Measurements from ENCODE around the gene CD79B. TPM values are rescaled to one million over a fixed set of nuclear protein-coding genes. Genes with fewer than 3 reads are reported as not detected.

The CD79B gene
- total and polyA plus RNA-seq, 2 of the 8 experiments (the other 6 are each of a cell fraction or from before 2014, with no cell fraction given): 1.5 to 3.9 TPM

GRCh38 chr17:63941162-63941561 lies 9.0 kb upstream of the CD79B start:
- H3K9ac ChIP-seq (replicated peaks in 1 of 4; ENCODE audit: extremely low read depth in 1 of 4, low read depth in 3 of 4, low read length in 3 of 4): no peak overlapping the region
- no peak overlapping the region for H3K56ac ChIP-seq (replicated peaks; ENCODE audit: insufficient read length, low read depth, low read length)
- CTCF ChIA-PET (ENCODE audit: partially characterized antibody): interaction anchor here (0.5 to 6.1 kb wide), 10 partner anchors 10 to 122 kb away, joined by 3 to 64 read pairs (median 6); partner anchors contain the start of genes CD79B, CSHL1 and GH1
- POLR2A ChIA-PET (ENCODE audit: partially characterized antibody): no interaction called here
- no peaks in the 10 kb centered on the region for H3K79me1 ChIP-seq (ENCODE audit: low read depth, low read length)
- H3K27ac ChIP-seq (ENCODE audit: low read depth, low read length): no peak overlapping the region
- H3K23me2 ChIP-seq (ENCODE audit: low read depth, low read length): no peaks in the 10 kb centered on the region
- no peak overlapping the region for H3K23ac ChIP-seq (ENCODE audit: insufficient read length)
- no peaks in the 10 kb centered on the region for H3K27me3 ChIP-seq (replicated peaks in 1 of 4; ENCODE audit: control insufficient read depth in 3 of 4, extremely low read depth in 1 of 4, insufficient read depth in 3 of 4, low read length in 3 of 4)
- no peak overlapping the region for H4K91ac ChIP-seq (replicated peaks; ENCODE audit: insufficient read length, low read length)
- no peak overlapping the region for H3K4ac ChIP-seq (replicated peaks; ENCODE audit: insufficient read length, low read depth, low read length)
- H2AFZ ChIP-seq (ENCODE audit: low read length): no peak overlapping the region
- H3K4me3 ChIP-seq (ENCODE audit: extremely low read depth in 1 of 4, insufficient read depth in 2 of 4, low read depth in 3 of 4, low read length in 4 of 4): no peak overlapping the region
- no peaks in the 10 kb centered on the region for H3K79me2 ChIP-seq (ENCODE audit: control insufficient read depth in 1 of 2, insufficient read depth in 2 of 2, low read length in 2 of 2)
- H3K18ac ChIP-seq (ENCODE audit: extremely low read depth, low read length): no peak overlapping the region
- H4K8ac ChIP-seq (ENCODE audit: extremely low read depth, insufficient read depth, low read length): no peak overlapping the region
- H2BK120ac ChIP-seq (replicated peaks; ENCODE audit: low read depth, low read length): no peak overlapping the region
- peaks cover 0 to 21% (median 1%) of the 10 kb centered on the region in 4 experiments; a peak in 4 of 8 replicates for H3K36me3 ChIP-seq (ENCODE audit: control insufficient read depth in 2 of 4, insufficient read depth in 4 of 4, low read length in 3 of 4)
- H3K4me2 ChIP-seq (ENCODE audit: insufficient read depth in 1 of 2, low read depth in 2 of 2, low read length in 2 of 2): no peak overlapping the region
- DNase-seq (ENCODE audit: low read depth in 1 of 2, low spot score in 2 of 2) (no peak), FAIRE-seq (no peak)
- no peak overlapping the region for H2BK12ac ChIP-seq (ENCODE audit: low read depth, low read length)
- peaks cover 0 to 2% (median 0%) of the 10 kb centered on the region in 4 experiments; a peak in 2 of 7 replicates for H3K4me1 ChIP-seq (replicated peaks in 1 of 4; ENCODE audit: control insufficient read depth in 3 of 4, insufficient read depth in 4 of 4, low read length in 3 of 4)
- no peak overlapping the region for H2BK20ac ChIP-seq (ENCODE audit: low read length)
- no peak overlapping the region for H2BK15ac ChIP-seq (ENCODE audit: low read length)
- H2AK5ac ChIP-seq (ENCODE audit: low read depth, low read length): no peak overlapping the region
- H4K20me1 ChIP-seq (replicated peaks in 1 of 2; ENCODE audit: control insufficient read depth in 1 of 2, insufficient read depth in 2 of 2, low read length in 2 of 2): peaks cover 0 to 5% of the 10 kb centered on the region in 2 experiments
- no peak overlapping the region for H4K5ac ChIP-seq (ENCODE audit: insufficient read length, low read depth, low read length)
- TF ChIP-seq NRF1 (IDR thresholded peaks at IDR 0.05; ENCODE audit: low read depth, low read length): no peak
- 89% methylated on average over 12 of the region's 12 CpGs; no CpG with 5 or more reads in 1 of the 2 experiments for WGBS, 2 experiments (ENCODE audit: extremely low coverage in 1 of 2, insufficient coverage in 1 of 2, insufficient read length in 1 of 2, insufficient replicate concordance in 2 of 2, low coverage in 1 of 2, low lambda C conversion rate in 2 of 2, missing lambda C conversion rate in 1 of 2)
- no peak overlapping the region for H2BK5ac ChIP-seq (ENCODE audit: low read depth, low read length)
- no peaks in the 10 kb centered on the region for H3K9me3 ChIP-seq (ENCODE audit: insufficient read depth in 2 of 2, low read depth in 1 of 2, low read length in 1 of 2)
- no peak overlapping the region for H3K14ac ChIP-seq (ENCODE audit: insufficient read length)
